Measurements from ENCODE around the gene SP7.
"Not testable (repeated sequence)": the region's sequence is repeated elsewhere in the genome, so short reads cannot be mapped to it uniquely, and the experiment has no call there.

SP7 gene

DNA sequence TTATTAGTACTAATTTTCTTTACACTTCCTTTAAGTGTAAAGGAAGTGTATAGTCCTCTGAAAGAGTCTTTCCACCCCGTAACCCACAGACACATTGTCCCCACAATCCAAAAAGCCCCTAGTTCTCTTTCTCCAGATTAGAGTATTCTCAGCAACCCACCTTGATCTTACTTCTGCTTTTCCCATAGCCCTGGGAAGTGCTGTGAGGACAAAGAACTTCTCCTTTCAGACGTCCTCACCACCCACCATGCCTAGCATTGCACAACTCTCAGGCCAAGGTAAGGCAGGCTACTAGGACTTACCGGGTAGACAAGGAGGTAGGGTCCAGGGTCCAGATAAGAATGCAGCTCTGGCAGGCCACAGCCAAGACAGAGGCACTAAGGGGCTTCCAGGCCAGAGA lies 22.2 kb downstream of the SP7 start:
- no peak for DNase-seq

- DNase-seq, result no peak
Observed at GRCh38 chr12:53308276-53308675, 27.9 kb downstream of the SP7 start.

GRCh38 chr12:53306826-53307225 lies 29.3 kb downstream of the SP7 start:
- DNase-seq, result no peak

- no peak for DNase-seq
Observed at GRCh38 chr12:53302903-53303302, 33.3 kb downstream of the SP7 start.

GRCh38 chr12:53300187-53300586 lies 36.0 kb downstream of the SP7 start:
- no peak for DNase-seq

- DNase-seq, result peak; percentile 79
Observed at GRCh38 chr12:53299454-53300180, 36.5 kb downstream of the SP7 start, which contains the start of gene MYG1. Gene MYG1 (plus strand): TSS chr12:53299695. CDS start chr12:53299738, 43 bp downstream.

- peak; percentile 18 for DNase-seq
Observed at GRCh38 chr12:53299101-53299453, 37.1 kb downstream of the SP7 start.

- no peak for DNase-seq
Observed at GRCh38 chr12:53298164-53298563, 38.0 kb downstream of the SP7 start.

- not testable (repeated sequence) for DNase-seq
Observed at GRCh38 chr12:53297106-53297505, 39.0 kb downstream of the SP7 start.

DNA sequence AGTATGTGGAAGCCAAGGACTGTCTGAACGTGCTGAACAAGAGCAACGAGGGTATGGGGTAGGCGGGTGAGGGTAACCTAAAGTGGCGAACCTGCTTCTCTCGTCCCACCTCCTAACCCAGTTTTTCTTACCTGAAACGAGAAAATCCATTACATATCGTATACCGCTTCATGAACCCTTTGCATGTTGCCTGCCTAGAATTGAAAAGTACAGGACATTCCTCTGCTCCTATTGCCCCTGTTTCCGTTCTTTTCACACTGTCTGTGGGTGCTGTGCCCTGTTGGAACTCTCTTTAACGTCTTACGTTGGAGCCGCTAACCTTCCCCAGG lies 40.3 kb downstream of the SP7 start:
- DNase-seq, result no peak

- peak; percentile 83 for DNase-seq
Observed at GRCh38 chr12:53295070-53295890, 40.9 kb downstream of the SP7 start, which contains the start of gene PFDN5. Gene PFDN5 (plus strand): TSS chr12:53295542. CDS start chr12:53295568, 26 bp downstream.

- no peak for DNase-seq
Observed at GRCh38 chr12:53292426-53292825, 43.7 kb downstream of the SP7 start.

DNA sequence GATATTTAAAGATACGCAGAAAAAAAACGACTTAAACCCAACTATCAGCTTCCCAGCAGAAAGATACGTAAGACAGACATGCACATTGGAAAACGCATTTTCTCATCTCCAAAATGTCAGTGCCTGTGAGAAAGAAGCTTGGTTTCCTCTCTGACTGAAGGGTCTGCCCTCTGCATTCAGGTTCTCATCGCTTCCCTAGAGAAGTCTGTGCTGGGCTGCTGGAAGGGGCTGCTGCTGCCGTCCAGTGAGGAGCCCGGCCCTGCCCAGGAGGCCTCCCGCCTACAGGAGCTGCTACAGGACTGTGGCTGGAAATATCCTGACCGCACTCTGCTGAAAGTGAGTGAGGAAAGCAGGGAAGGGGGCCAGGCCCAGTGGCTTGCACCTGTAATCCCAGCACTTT lies 45.5 kb downstream of the SP7 start:
- DNase-seq, result no peak

GRCh38 chr12:53289891-53290290 lies 46.3 kb downstream of the SP7 start:
- no peak for DNase-seq

DNA sequence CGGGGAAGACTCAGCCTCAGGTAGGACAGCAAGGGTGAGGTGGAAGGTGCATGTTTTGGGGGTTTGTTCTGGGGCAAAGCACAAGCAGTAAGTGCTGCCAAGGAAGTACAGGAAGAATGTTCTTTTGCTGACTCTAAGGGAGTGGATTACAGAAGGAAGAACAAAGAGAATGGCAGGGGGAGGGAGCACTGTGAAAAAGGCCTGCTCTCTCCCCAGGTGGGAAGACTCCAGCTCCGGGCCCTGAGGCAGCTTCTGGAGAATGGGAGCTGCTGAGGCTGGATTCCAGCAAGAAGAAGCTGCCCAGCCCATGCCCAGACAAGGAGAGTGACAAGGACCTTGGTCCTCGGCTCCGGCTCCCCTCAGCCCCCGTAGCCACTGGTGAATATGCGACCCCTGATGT lies 47.8 kb downstream of the SP7 start:
- no peak for DNase-seq

GRCh38 chr12:53287741-53288216 lies 48.4 kb downstream of the SP7 start:
- DNase-seq, result peak; percentile 72

- no peak for DNase-seq
Observed at GRCh38 chr12:53286448-53286847, 49.7 kb downstream of the SP7 start.

DNA sequence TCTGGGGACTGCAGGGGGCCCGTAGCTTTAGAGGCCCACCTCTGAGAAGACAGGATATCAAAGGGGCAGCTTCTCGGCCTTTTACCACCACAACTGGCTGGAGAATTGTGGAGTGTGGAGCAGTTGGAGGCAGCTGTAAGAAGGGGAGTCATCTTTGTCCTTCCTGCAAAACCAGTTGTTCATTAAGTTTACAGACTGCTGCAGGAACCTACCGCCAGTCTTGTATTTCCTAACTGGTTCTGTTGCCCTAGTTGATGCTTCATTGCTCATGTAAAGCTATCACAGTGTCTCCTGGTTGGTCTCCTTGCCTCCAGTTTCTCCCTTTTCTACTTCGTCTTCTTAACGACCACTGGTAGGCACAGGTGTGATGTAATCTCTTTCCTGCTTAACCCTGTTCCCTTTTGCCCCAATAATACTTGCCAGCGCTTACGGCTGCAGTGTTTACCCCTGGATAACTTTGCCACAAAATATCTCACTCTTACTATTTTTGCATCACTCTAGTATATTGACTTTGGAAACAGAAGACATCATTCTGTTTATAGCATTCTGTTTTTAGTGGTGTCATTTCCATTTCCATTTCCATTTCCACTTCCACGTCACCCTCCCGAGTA lies 56.2 kb downstream of the SP7 start:
- no peak for DNase-seq

GRCh38 chr12:53279283-53279869 lies 56.8 kb downstream of the SP7 start:
- no peak for DNase-seq

- no peak for DNase-seq
Observed at GRCh38 chr12:53277981-53278380, 58.2 kb downstream of the SP7 start.

Measured in activated CD4-positive, alpha-beta T cell treated with anti-CD3 and anti-CD28 coated beads, Interleukin-2, amount 50 U/mL, for 1 hour (primary cell).